SJCRH30 (cell line): ENCODE results near the gene PDHA1. TPM values are rescaled to one million over a fixed set of nuclear protein-coding genes. Genes with fewer than 3 reads are reported as not detected.

Experiments
- DNase-seq, 2 experiments: peaks; one replicate each; pipeline ENCODE4 v3.0.0-alpha.2; 2015 to 2020
- H3K27ac ChIP-seq: fragments of 250-450 bp; sonication (Bioruptor Pico); 2 replicates; pipeline ENCODE4 v1.5.1; 2020; ENCODE audit warnings: mild to moderate bottlenecking, moderate library complexity
- H3K27me3 ChIP-seq: fragments of 250-450 bp; sonication (Bioruptor Pico); 2 replicates; pipeline ENCODE4 v1.5.1; 2020; ENCODE audit warnings: mild to moderate bottlenecking, moderate library complexity
- H3K36me3 ChIP-seq: fragments of 250-450 bp; sonication (Bioruptor Pico); 2 replicates; pipeline ENCODE4 v1.5.1; 2020; ENCODE audit warnings: mild to moderate bottlenecking, moderate library complexity
- H3K4me1 ChIP-seq: fragments of 250-450 bp; sonication (Bioruptor Pico); 2 replicates; pipeline ENCODE4 v1.5.1; 2020; ENCODE audit warnings: mild to moderate bottlenecking, moderate library complexity
- H3K4me3 ChIP-seq: fragments of 250-450 bp; sonication (Bioruptor Pico); 2 replicates; pipeline ENCODE4 v1.5.1; 2020; ENCODE audit warnings: mild to moderate bottlenecking, moderate library complexity
- H3K9me3 ChIP-seq: fragments of 250-450 bp; sonication (Bioruptor Pico); replicated peaks from 2 replicates; pipeline ENCODE4 v1.5.1; 2020; ENCODE audit warnings: mild to moderate bottlenecking, moderate library complexity
- total RNA-seq: library from RNA; depleted of rRNA; stranded (reverse); fragments of >200 nt; shearing (Covaris generic); gene quantifications from 2 replicates; pipeline ENCODE4 v1.2.3, GENCODE V29; 2014; rRNA removed

The PDHA1 gene
- total RNA-seq, 1 experiment from 2014 or later: 378 TPM

DNA sequence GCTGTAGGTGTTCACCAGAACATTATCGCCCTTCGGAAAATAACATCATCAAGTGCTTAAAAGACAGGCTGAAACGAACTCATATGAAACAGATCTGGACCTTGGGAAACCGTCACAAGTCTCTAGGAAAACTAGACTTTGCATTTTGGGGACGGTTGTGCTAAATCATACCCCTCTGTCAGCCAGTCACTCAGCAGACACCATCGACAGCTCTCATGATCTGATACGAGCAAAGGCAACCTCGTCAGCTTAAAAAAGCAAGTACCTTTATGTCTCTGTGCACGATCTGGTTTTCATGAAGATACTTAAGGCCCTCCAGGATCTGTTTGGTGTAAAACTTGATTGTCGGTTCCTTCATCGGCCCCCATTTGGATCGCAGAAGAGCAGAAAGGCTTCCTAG is 48.4 kb downstream of the PDHA1 start:
- Histone ChIP-seq H3K27ac (no peak overlapping the region), H3K4me3 (no peak overlapping the region), H3K4me1 (no peaks in the 10 kb centered on the region), H3K36me3 (no peaks in the 10 kb centered on the region), H3K27me3 (no peaks in the 10 kb centered on the region), H3K9me3 (no peaks in the 10 kb centered on the region)
- no peak for DNase-seq

DNA sequence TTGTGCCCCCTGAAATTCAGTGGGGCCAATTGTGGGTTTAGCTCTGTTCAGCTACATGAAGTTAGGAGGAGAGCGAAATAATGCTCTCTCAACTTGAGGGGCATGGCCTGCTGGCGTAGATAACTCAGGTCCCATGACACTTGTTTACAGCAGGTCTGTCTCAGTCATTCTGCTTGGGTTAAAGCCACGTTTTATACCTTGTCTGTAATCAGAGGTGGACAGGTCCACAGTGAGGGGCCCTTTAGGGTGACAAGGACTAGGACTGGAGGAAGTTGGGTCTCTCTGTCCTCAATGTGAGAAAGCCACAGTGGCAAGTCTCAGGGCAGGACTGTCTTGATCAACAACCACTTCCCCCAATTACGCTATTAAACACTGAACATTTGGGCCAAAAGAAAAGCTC is 49.0 kb downstream of the PDHA1 start:
- Histone ChIP-seq H3K4me3 (no peak overlapping the region), H3K9me3 (no peaks in the 10 kb centered on the region), H3K27me3 (no peaks in the 10 kb centered on the region), H3K27ac (no peak overlapping the region), H3K4me1 (no peaks in the 10 kb centered on the region), H3K36me3 (no peaks in the 10 kb centered on the region)
- no peak for DNase-seq

DNA sequence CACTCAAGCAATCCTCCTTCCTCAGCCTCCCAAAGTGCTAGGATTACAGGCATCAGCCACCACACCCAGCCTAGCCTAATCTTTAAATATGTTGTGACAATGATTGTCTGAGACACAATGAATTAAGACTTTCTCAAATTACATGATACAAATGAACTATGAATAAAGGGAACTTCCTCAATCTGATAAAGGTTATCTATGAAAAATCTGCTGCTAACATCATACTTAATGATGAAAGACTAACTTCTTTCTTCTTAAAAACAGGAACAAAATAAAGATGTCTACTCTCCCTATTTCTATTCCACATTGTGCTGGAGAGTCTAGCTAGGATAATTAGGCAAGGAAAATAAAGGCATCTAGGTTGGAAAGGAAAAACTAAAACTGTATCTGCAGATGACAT is 60.0 kb downstream of the PDHA1 start:
- H3K27me3 ChIP-seq: no peaks in the 10 kb centered on the region
- no peaks in the 10 kb centered on the region for H3K9me3 ChIP-seq
- no peak for DNase-seq
- no peak overlapping the region for H3K27ac ChIP-seq
- no peaks in the 10 kb centered on the region for H3K4me1 ChIP-seq
- no peak overlapping the region for H3K4me3 ChIP-seq
- H3K36me3 ChIP-seq: no peaks in the 10 kb centered on the region

DNA sequence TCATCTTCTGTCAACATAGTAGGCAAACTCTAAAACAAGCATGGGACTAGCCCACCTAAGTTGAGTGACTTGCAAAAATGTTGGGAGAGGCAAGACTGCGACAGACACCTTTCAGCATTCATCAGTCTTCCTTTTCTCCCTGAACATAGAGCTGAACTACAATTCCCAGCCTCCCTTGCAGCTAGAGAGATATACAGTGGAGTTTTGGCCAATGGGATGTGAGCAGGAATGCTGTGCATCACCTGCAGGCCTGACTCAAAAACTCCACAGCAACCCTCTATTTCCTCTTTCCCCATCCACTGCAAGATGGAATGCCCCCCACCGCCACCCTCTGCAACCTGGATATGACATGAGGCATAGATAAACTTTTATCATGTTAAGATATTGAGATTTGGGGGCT is 66.5 kb downstream of the PDHA1 start:
- no peak for DNase-seq
- Histone ChIP-seq H3K9me3 (no peaks in the 10 kb centered on the region), H3K4me3 (no peak overlapping the region), H3K27me3 (no peaks in the 10 kb centered on the region), H3K4me1 (no peaks in the 10 kb centered on the region), H3K36me3 (no peaks in the 10 kb centered on the region), H3K27ac (no peak overlapping the region)

Other genes with a start within 250 kb of the PDHA1 start
- gene ADGRG2, start 221.5 kb upstream of the PDHA1 start, total RNA-seq: 0.13 and 0.22 TPM in 2 replicates
- gene MAP3K15, start 171.6 kb downstream of the PDHA1 start, total RNA-seq: 0.38 and 0.51 TPM in 2 replicates